DMS79 treated with DMSO at 0.1 percent for 48 hours (cell line): ENCODE results near the gene HOXA5.

Source experiments
- DNase-seq: peaks from one replicate; lab custom pipeline; 2025; lab: John Stamatoyannopoulos, UW

The HOXA5 gene

GRCh38 chr7:27148031-27148755, 4.7 kb upstream of the HOXA5 start:
- peak; percentile 35 for DNase-seq

GRCh38 chr7:27147199-27148030, 3.9 kb upstream of the HOXA5 start, which contains the start of gene HOXA6:
Gene HOXA6 (minus strand): TSS chr7:27147774. CDS start chr7:27147749, 25 bp downstream.
- peak; percentile 60 for DNase-seq

GRCh38 chr7:27146491-27147198, 3.2 kb upstream of the HOXA5 start:
- no peak for DNase-seq

- no peak for DNase-seq
These were observed 2.5 kb upstream of the HOXA5 start for GRCh38 chr7:27145914-27146412.

GRCh38 chr7:27145165-27145913, 1.9 kb upstream of the HOXA5 start:
- DNase-seq, result no peak

GRCh38 chr7:27144781-27145164, 1.3 kb upstream of the HOXA5 start:
- DNase-seq, result no peak

GRCh38 chr7:27143950-27144780, 684 bp upstream of the HOXA5 start:
- DNase-seq, result no peak

- DNase-seq, result no peak
These were observed 880 bp downstream of the HOXA5 start for GRCh38 chr7:27142580-27143022.

- DNase-seq, result no peak
These were observed 1.4 kb downstream of the HOXA5 start for GRCh38 chr7:27141923-27142579.

- no peak for DNase-seq
These were observed 2.2 kb downstream of the HOXA5 start for GRCh38 chr7:27141137-27141922.

GRCh38 chr7:27140126-27140857, 3.2 kb downstream of the HOXA5 start:
- DNase-seq, result no peak

- DNase-seq, result no peak
These were observed 4.0 kb downstream of the HOXA5 start for GRCh38 chr7:27139334-27140125.

- no peak for DNase-seq
These were observed 4.5 kb downstream of the HOXA5 start for GRCh38 chr7:27138985-27139333.

- DNase-seq, result no peak
These were observed 5.0 kb downstream of the HOXA5 start for GRCh38 chr7:27138472-27138871.

GRCh38 chr7:27137640-27138315, 5.7 kb downstream of the HOXA5 start:
- DNase-seq, result no peak

GRCh38 chr7:27134392-27134791, 9.1 kb downstream of the HOXA5 start:
- DNase-seq, result no peak
